Testis (tissue), 2 donors: Measurements from ENCODE around the gene RYR1.

Experiments
- POLR2A ChIP-seq: fragments of 450-650 bp; IDR thresholded peaks from one replicate; pipeline ENCODE4 v1.6.1; 2017; ENCODE audit warnings: antibody characterized with exemption, mild to moderate bottlenecking, moderate library complexity
- TF ChIP-seq, protein P1 (sequence below), 3 experiments: fragments of 450-650 bp in 2 of 3; fragments of 200-600 bp in 1 of 3; sonication (generic) in 1 of 3; IDR thresholded peaks; one replicate each; pipeline ENCODE4 v1.5.1; 2016 to 2019; ENCODE audit warnings: antibody characterized with exemption in 3 of 3, mild to moderate bottlenecking in 2 of 3, moderate library complexity in 1 of 3

DNA sequence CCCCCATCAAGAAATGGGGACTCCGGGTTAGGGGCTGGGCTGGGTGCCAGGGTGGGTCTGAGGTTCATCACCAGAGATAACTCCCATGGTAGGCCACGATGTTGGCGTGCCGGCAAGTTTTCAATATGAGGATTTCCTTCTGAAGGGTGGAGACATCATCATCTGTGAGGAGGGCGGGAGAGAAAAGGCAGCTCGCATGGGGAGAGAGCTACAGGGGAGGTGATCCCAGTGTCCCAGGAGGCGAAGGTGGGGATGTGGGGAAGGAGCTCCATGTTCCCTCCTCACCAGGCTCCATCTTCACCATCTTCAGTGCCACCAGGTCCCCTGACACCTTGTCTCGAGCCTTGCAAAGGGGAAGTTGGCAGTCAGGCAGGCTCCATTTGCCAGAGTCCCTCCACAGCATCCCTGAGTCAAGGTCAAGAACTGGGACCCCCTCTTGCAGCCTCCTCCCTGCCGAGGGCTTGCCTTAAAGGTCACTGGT lies 183.8 kb downstream of the RYR1 start:
- TF ChIP-seq, protein P1, sequence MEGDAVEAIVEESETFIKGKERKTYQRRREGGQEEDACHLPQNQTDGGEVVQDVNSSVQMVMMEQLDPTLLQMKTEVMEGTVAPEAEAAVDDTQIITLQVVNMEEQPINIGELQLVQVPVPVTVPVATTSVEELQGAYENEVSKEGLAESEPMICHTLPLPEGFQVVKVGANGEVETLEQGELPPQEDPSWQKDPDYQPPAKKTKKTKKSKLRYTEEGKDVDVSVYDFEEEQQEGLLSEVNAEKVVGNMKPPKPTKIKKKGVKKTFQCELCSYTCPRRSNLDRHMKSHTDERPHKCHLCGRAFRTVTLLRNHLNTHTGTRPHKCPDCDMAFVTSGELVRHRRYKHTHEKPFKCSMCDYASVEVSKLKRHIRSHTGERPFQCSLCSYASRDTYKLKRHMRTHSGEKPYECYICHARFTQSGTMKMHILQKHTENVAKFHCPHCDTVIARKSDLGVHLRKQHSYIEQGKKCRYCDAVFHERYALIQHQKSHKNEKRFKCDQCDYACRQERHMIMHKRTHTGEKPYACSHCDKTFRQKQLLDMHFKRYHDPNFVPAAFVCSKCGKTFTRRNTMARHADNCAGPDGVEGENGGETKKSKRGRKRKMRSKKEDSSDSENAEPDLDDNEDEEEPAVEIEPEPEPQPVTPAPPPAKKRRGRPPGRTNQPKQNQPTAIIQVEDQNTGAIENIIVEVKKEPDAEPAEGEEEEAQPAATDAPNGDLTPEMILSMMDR (IDR thresholded peaks at IDR 0.05): no peak
- TF ChIP-seq POLR2A: no peak
